Fibroblast of lung (primary cell): ENCODE results near the gene OR1K1. TPM values are rescaled to one million over a fixed set of nuclear protein-coding genes. Genes with fewer than 3 reads are reported as not detected.

Experiments used
- DNase-seq, 2 donors: peaks; one replicate each; pipeline versions ENCODE4 v3.0.0 to v3.0.0-alpha.2; 2010; ENCODE audit warnings: low read depth in 2 of 2
- H2AFZ ChIP-seq: 2 replicates; pipeline ENCODE4 v1.5.1; 2012; ENCODE audit warnings: low read length, control low read depth, inconsistent platforms
- H3K27ac ChIP-seq: 2 replicates; pipeline ENCODE4 v1.5.1; 2011; ENCODE audit warnings: low read length, control low read depth; ENCODE audit not compliant: insufficient read depth
- H3K27me3 ChIP-seq: 2 replicates; pipeline ENCODE4 v1.5.1; 2011; ENCODE audit warnings: mild to moderate bottlenecking, low read length; ENCODE audit not compliant: control insufficient read depth, insufficient read depth
- H3K36me3 ChIP-seq: 2 replicates; pipeline ENCODE4 v1.5.1; 2011; ENCODE audit warnings: low read length; ENCODE audit not compliant: control insufficient read depth, insufficient read depth
- H3K4me1 ChIP-seq: 2 replicates; pipeline ENCODE4 v1.5.1; 2011; ENCODE audit warnings: low read length; ENCODE audit not compliant: control insufficient read depth, insufficient read depth; ENCODE audit errors: extremely low read depth
- H3K4me2 ChIP-seq: 2 replicates; pipeline ENCODE4 v1.5.1; 2011; ENCODE audit warnings: low read length, control low read depth; ENCODE audit not compliant: insufficient read depth; ENCODE audit errors: extremely low read depth
- H3K4me3 ChIP-seq, 4 experiments: fragments of 200-600 bp in 1 of 4; sonication (generic) in 1 of 4; replicated peaks in 1 of 4; 2 replicates each; pipeline ENCODE4 v1.5.1; 2011 to 2016; ENCODE audit warnings: low read length in 4 of 4, low read depth in 3 of 4, mild to moderate bottlenecking in 3 of 4, control low read depth in 2 of 4, inconsistent platforms in 1 of 4, mixed read lengths in 1 of 4; ENCODE audit not compliant: insufficient read depth in 1 of 4; ENCODE audit errors: control extremely low read depth in 1 of 4
- H3K79me2 ChIP-seq: 2 replicates; pipeline ENCODE4 v1.5.1; 2012; ENCODE audit warnings: mild to moderate bottlenecking, low read length, inconsistent platforms; ENCODE audit not compliant: control insufficient read depth, insufficient read depth
- H3K9ac ChIP-seq: 2 replicates; pipeline ENCODE4 v1.5.1; 2011; ENCODE audit warnings: mild to moderate bottlenecking, low read length, control low read depth; ENCODE audit not compliant: insufficient read depth
- H3K9me3 ChIP-seq: 2 replicates; pipeline ENCODE4 v1.5.1; 2012; ENCODE audit warnings: low read depth, low read length; ENCODE audit not compliant: control insufficient read depth, insufficient read depth
- H4K20me1 ChIP-seq: 2 replicates; pipeline ENCODE4 v1.5.1; 2011; ENCODE audit warnings: low read length; ENCODE audit not compliant: control insufficient read depth, insufficient read depth; ENCODE audit errors: extremely low read depth
- EZH2 ChIP-seq: IDR thresholded peaks from 2 replicates; pipeline ENCODE4 v1.5.1; 2012; ENCODE audit warnings: low read length, control low read depth, mild to moderate bottlenecking; ENCODE audit errors: missing control alignments
- polyA plus RNA-seq, 2 donors: library from polyadenylated mRNA; depleted of rRNA in 1 of 2; stranded (reverse) in 1 of 2; unstranded in 1 of 2; fragments of >200 nt; gene quantifications; 2 replicates each; pipeline ENCODE4 v1.2.1, GENCODE V29; 2011 to 2012; ENCODE audit warnings: missing spikeins in 1 of 2
- total RNA-seq: library from RNA; depleted of rRNA; stranded (reverse); fragments of >200 nt; gene quantifications from 2 replicates; pipeline ENCODE4 v1.2.1, GENCODE V29; 2014
- TF ChIP-seq, protein P1 (sequence below), 2 donors: IDR thresholded peaks in 1 of 2; conservative IDR thresholded peaks in 1 of 2; 1 replicate in 1 of 2; 2 replicates in 1 of 2; pipeline ENCODE4 v1.5.1; 2011 to 2012; ENCODE audit warnings: low read length in 2 of 2, control low read depth in 1 of 2, inconsistent platforms in 1 of 2, low read depth in 1 of 2, mild to moderate bottlenecking in 1 of 2

OR1K1 gene
- total and polyA plus RNA-seq, 2 donors (not counting 1 experiment from before 2014, with no cell fraction given), result not detected

GRCh38 chr9:122786338-122786737 is 13.6 kb upstream of the OR1K1 start:
- H3K79me2 ChIP-seq, result no peaks in the 10 kb centered on the region
- no peak for DNase-seq
- no peak overlapping the region for H3K9ac ChIP-seq
- no peaks in the 10 kb centered on the region for H3K9me3 ChIP-seq
- H3K27ac ChIP-seq, result no peak overlapping the region
- no peak overlapping the region for H3K4me2 ChIP-seq
- no peak overlapping the region for H2AFZ ChIP-seq
- no peaks in the 10 kb centered on the region for H3K27me3 ChIP-seq
- H3K4me3 ChIP-seq, result no peak overlapping the region
- no peaks in the 10 kb centered on the region for H4K20me1 ChIP-seq
- TF ChIP-seq, protein P1, sequence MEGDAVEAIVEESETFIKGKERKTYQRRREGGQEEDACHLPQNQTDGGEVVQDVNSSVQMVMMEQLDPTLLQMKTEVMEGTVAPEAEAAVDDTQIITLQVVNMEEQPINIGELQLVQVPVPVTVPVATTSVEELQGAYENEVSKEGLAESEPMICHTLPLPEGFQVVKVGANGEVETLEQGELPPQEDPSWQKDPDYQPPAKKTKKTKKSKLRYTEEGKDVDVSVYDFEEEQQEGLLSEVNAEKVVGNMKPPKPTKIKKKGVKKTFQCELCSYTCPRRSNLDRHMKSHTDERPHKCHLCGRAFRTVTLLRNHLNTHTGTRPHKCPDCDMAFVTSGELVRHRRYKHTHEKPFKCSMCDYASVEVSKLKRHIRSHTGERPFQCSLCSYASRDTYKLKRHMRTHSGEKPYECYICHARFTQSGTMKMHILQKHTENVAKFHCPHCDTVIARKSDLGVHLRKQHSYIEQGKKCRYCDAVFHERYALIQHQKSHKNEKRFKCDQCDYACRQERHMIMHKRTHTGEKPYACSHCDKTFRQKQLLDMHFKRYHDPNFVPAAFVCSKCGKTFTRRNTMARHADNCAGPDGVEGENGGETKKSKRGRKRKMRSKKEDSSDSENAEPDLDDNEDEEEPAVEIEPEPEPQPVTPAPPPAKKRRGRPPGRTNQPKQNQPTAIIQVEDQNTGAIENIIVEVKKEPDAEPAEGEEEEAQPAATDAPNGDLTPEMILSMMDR (conservative IDR thresholded peaks at IDR 0.05 in 1 of 2, IDR thresholded peaks at IDR 0.05 in 1 of 2; ENCODE audit: low read depth in 1 of 2, low read length in 2 of 2), result no peak
- TF ChIP-seq EZH2, result no peak
- H3K36me3 ChIP-seq, result no peaks in the 10 kb centered on the region
- no peaks in the 10 kb centered on the region for H3K4me1 ChIP-seq

GRCh38 chr9:122788831-122789230 is 11.1 kb upstream of the OR1K1 start, which contains the start of gene OR5C1:
Gene OR5C1 (plus strand): TSS chr9:122788933. CDS start chr9:122788933, 0 bp downstream.
- H3K27ac ChIP-seq, result no peak within 1 kb of the TSS
- no peaks in the 10 kb centered on the region for H3K79me2 ChIP-seq

GRCh38 chr9:122789256-122790046 is 10.5 kb upstream of the OR1K1 start:
- Histone ChIP-seq H3K4me3 (no peak overlapping the region), H3K4me1 (no peaks in the 10 kb centered on the region), H4K20me1 (no peaks in the 10 kb centered on the region), H3K9ac (no peak overlapping the region), H3K36me3 (no peaks in the 10 kb centered on the region), H3K79me2 (no peaks in the 10 kb centered on the region), H3K27me3 (no peaks in the 10 kb centered on the region), H3K27ac (no peak overlapping the region), H3K4me2 (no peak overlapping the region), H3K9me3 (no peaks in the 10 kb centered on the region), H2AFZ (no peak overlapping the region)
- no peak for DNase-seq
- no peak for TF ChIP-seq EZH2
- TF ChIP-seq, protein P1 (conservative IDR thresholded peaks at IDR 0.05 in 1 of 2, IDR thresholded peaks at IDR 0.05 in 1 of 2; ENCODE audit: low read depth in 1 of 2, low read length in 2 of 2), result no peak

More at GRCh38 chr9:122788831-122789230, 11.1 kb upstream of the OR1K1 start, which contains the start of gene OR5C1:
- no peak for DNase-seq
- no peaks in the 10 kb centered on the region for H3K36me3 ChIP-seq
- no peak within 1 kb of the TSS for H2AFZ ChIP-seq
- TF ChIP-seq, protein P1 (conservative IDR thresholded peaks at IDR 0.05 in 1 of 2, IDR thresholded peaks at IDR 0.05 in 1 of 2; ENCODE audit: low read depth in 1 of 2, low read length in 2 of 2), result no peak
- no peak for TF ChIP-seq EZH2
- no peak within 1 kb of the TSS for H3K4me2 ChIP-seq
- no peaks in the 10 kb centered on the region for H3K27me3 ChIP-seq
- no peaks in the 10 kb centered on the region for H3K9me3 ChIP-seq
- no peaks in the 10 kb centered on the region for H4K20me1 ChIP-seq
- H3K4me1 ChIP-seq, result no peaks in the 10 kb centered on the region
- no peak within 1 kb of the TSS for H3K4me3 ChIP-seq
- no peak within 1 kb of the TSS for H3K9ac ChIP-seq
